Activated CD8-positive, alpha-beta memory T cell treated with anti-CD3 and anti-CD28 coated beads, Interleukin-2, amount 10 ng/mL, durations not matched to agents 7 days and 5 days (primary cell): Measurements from ENCODE around the gene HSD17B8. TPM values are rescaled to one million over a fixed set of nuclear protein-coding genes. Genes with fewer than 3 reads are reported as not detected.
A peak's percentile ranks its signal among the peaks of the same experiment; 100 is the strongest.

Source experiments
- ATAC-seq: fragments of 150-1000 bp; cut with Tn5 transposase; one replicate; pipeline ENCODE4 v1.10.0; 2021; ENCODE audit warnings: moderate library complexity
- CTCF ChIA-PET: fragments of 350-600 bp; sonication (Branson Sonifier 250); formaldehyde crosslinking; loops from one replicate; lab custom pipeline; 2021; ENCODE audit warnings: antibody characterized with exemption; lab: Charles Lee
- DNase-seq: peaks from one replicate; pipeline ENCODE4 v3.0.0-alpha.2; 2020
- H3K27ac Mint-ChIP-seq: one replicate; pipeline ENCODE4 v1.8.0; 2021; ENCODE audit warnings: mild to moderate bottlenecking, mixed read lengths
- H3K27me3 Mint-ChIP-seq: one replicate; pipeline ENCODE4 v1.8.0; 2021; ENCODE audit warnings: mixed read lengths
- H3K36me3 Mint-ChIP-seq: one replicate; pipeline ENCODE4 v1.8.0; 2021; ENCODE audit warnings: mild to moderate bottlenecking, mixed read lengths
- H3K4me1 Mint-ChIP-seq: one replicate; pipeline ENCODE4 v1.8.0; 2021; ENCODE audit warnings: mixed read lengths
- H3K4me3 Mint-ChIP-seq: one replicate; pipeline ENCODE4 v1.8.0; 2021; ENCODE audit warnings: mild to moderate bottlenecking, moderate library complexity, mixed read lengths
- H3K9me3 Mint-ChIP-seq: one replicate; pipeline ENCODE4 v1.8.0; 2022; ENCODE audit warnings: low read depth, mixed read lengths
- microRNA-seq: library from miRNA; unstranded; fragments of <30 nt; microRNA quantifications from one replicate; pipeline ENCODE4 v1.2.0, GENCODE V29; 2022
- total RNA-seq, 2 experiments: library from RNA; stranded (reverse); gene quantifications; one replicate each; pipeline ENCODE4 v1.2.3, GENCODE V29; 2021

HSD17B8 gene
- total RNA-seq, 2 experiments from 2014 or later = 18.6 to 20.9 TPM

DNA sequence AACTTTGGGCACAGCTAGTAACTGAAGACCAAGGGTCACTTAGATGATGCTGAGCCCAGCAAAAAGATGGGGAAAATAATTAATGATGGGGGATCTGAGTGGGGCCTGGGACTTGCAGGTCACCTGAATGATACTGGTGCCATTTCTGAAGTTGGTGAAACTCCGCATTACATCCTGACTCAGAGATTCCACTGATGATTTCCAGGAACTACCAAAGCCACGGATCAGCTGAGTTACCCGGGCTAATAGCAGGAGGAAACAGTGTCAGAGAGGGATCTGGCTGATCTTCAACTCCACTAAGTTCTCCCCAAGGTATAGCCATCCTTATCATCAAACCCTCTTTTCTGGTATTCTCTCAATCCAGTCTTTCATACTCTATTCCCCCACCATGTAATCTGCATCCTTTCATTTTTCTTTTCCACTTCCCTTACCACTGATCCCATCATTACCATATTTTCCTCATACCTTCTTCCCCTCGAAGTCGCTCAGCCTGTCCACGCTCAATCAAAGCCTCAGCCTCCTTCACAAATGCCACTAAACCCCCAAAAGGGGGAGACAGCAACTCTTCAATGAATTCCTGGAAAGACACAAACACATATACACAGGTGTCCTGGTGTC lies 47.0 kb downstream of the HSD17B8 start:
- ATAC-seq = no peak
- peak overlapping the region; percentile 61 for H3K27ac Mint-ChIP-seq
- peak overlapping the region; percentile 11 for H3K4me3 Mint-ChIP-seq
- peaks cover 28% of the 10 kb centered on the region for H3K36me3 Mint-ChIP-seq
- no peaks in the 10 kb centered on the region for H3K9me3 Mint-ChIP-seq
- CTCF ChIA-PET = interaction anchor here (1.5 to 5.2 kb wide), 4 partner anchors 20 to 113 kb away, joined by 4 to 46 read pairs (median 20); partner anchors contain the start of genes RPS18, RXRB, SLC39A7 and VPS52
- no peak for DNase-seq
- peaks cover 3% of the 10 kb centered on the region for H3K27me3 Mint-ChIP-seq
- H3K4me1 Mint-ChIP-seq = peaks cover 39% of the 10 kb centered on the region

- Mint-ChIP-seq H3K27ac (no peak overlapping the region), H3K4me1 (peaks cover 39% of the 10 kb centered on the region), H3K27me3 (no peaks in the 10 kb centered on the region), H3K36me3 (peaks cover 30% of the 10 kb centered on the region), H3K9me3 (no peaks in the 10 kb centered on the region), H3K4me3 (no peak overlapping the region)
- no peak for DNase-seq
- no peak for ATAC-seq
- CTCF ChIA-PET = no interaction called here
Observed at GRCh38 chr6:33252759-33253158, 48.3 kb downstream of the HSD17B8 start.

DNA sequence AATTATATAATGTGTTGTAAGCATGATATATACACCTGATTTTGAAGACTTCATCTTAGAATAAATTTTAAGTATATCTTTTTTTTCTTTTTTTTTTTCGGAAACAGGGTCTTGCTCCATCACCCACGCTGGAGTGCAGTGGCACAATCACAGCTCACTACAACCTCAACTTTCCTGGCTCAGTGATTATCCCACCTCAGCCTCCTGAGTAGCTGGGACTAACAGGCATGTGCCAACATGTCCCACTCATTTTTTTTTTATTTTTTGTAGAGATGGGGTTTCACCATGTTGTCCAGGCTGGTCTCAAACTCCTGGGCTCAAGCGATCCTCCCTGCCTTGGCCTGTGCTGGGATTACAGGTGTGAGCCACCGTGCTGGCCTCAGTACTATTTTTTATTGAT lies 50.1 kb downstream of the HSD17B8 start:
- Mint-ChIP-seq H3K36me3 (peaks cover 38% of the 10 kb centered on the region), H3K27me3 (no peaks in the 10 kb centered on the region), H3K4me1 (peaks cover 28% of the 10 kb centered on the region), H3K4me3 (no peak overlapping the region), H3K27ac (no peak overlapping the region), H3K9me3 (no peaks in the 10 kb centered on the region)
- DNase-seq = no peak
- CTCF ChIA-PET = interaction anchor here (1.1 to 2.0 kb wide), 4 partner anchors 12 to 171 kb away, joined by 3 to 9 read pairs (median 4); partner anchors contain the start of genes RPS18 and VPS52
- ATAC-seq = no peak

Small RNAs within 50 kb of the gene (microRNA-seq; reads per million reads assigned to microRNA genes)
- 4.3 reads per million, percentile 5 among the genes with 10 or more reads in this experiment for gene MIR219A1

Other genes starting within 250 kb of the HSD17B8 start
- 100 to 1,000 TPM; 309 to 336 TPM for gene BRD2, start 236.1 kb upstream of the HSD17B8 start, total RNA-seq
- gene HLA-DOA, start 195.1 kb upstream of the HSD17B8 start, total RNA-seq = 10 to 100 TPM; 11.8 to 16.7 TPM
- 100 to 1,000 TPM; 276 to 299 TPM for gene HLA-DPA1, start 131.0 kb upstream of the HSD17B8 start, total RNA-seq
- gene HLA-DPB1, start 128.7 kb upstream of the HSD17B8 start, total RNA-seq = 100 to 1,000 TPM; 113 to 150 TPM
- under 1 TPM; 0.77 to 0.79 TPM for gene COL11A2, start 12.2 kb upstream of the HSD17B8 start, total RNA-seq
- 10 to 100 TPM; 36.0 to 38.9 TPM for gene RXRB, start 4.0 kb upstream of the HSD17B8 start, total RNA-seq
- 10 to 100 TPM; 50.1 to 63.9 TPM for gene SLC39A7, start 3.8 kb upstream of the HSD17B8 start, total RNA-seq
- 10 to 100 TPM; 32.6 to 37.8 TPM for gene RING1, start 3.8 kb downstream of the HSD17B8 start, total RNA-seq
- 10 to 100 TPM; 60.6 to 63.3 TPM for gene VPS52, start 67.2 kb downstream of the HSD17B8 start, total RNA-seq
- gene RPS18, start 67.4 kb downstream of the HSD17B8 start, total RNA-seq = 1,000 to 10,000 TPM; 2,808 to 3,161 TPM
- 10 to 100 TPM; 14.0 to 20.5 TPM for gene B3GALT4, start 72.5 kb downstream of the HSD17B8 start, total RNA-seq
- gene WDR46, start 84.6 kb downstream of the HSD17B8 start, total RNA-seq = 10 to 100 TPM; 61.5 to 78.4 TPM
- 10 to 100 TPM; 67.8 to 90.3 TPM for gene PFDN6, start 84.9 kb downstream of the HSD17B8 start, total RNA-seq
- 10 to 100 TPM; 34.7 to 49.9 TPM for gene RGL2, start 94.3 kb downstream of the HSD17B8 start, total RNA-seq
- gene TAPBP, start 109.4 kb downstream of the HSD17B8 start, total RNA-seq = 100 to 1,000 TPM; 207 to 235 TPM
- 10 to 100 TPM; 10.6 to 11.8 TPM for gene ZBTB22, start 113.1 kb downstream of the HSD17B8 start, total RNA-seq
- 100 to 1,000 TPM; 102 to 107 TPM for gene DAXX, start 118.3 kb downstream of the HSD17B8 start, total RNA-seq
- 100 to 1,000 TPM; 133 to 187 TPM for gene KIFC1, start 187.2 kb downstream of the HSD17B8 start, total RNA-seq
- gene PHF1, start 206.4 kb downstream of the HSD17B8 start, total RNA-seq = 10 to 100 TPM; 26.1 to 36.0 TPM
- 100 to 1,000 TPM; 196 to 197 TPM for gene CUTA, start 213.5 kb downstream of the HSD17B8 start, total RNA-seq
- 10 to 100 TPM; 24.1 to 39.8 TPM for gene SYNGAP1, start 215.4 kb downstream of the HSD17B8 start, total RNA-seq
- 1 to 10 TPM; 7.4 to 9.0 TPM for gene ZBTB9, start 249.9 kb downstream of the HSD17B8 start, total RNA-seq